Transverse colon (tissue), 4 donors: Measurements from ENCODE around the gene RAPGEF4. TPM values are rescaled to one million over a fixed set of nuclear protein-coding genes. Genes with fewer than 3 reads are reported as not detected.

Experiments
- DNase-seq: peaks from one replicate; pipeline ENCODE4 v3.0.0-alpha.2; 2019
- H3K27ac ChIP-seq, 4 donors: fragments of 200-600 bp; sonication (generic); 2 replicates each; pipeline ENCODE4 v1.5.1; 2016 to 2018; ENCODE audit warnings: inconsistent platforms in 4 of 4
- H3K27me3 ChIP-seq: fragments of 200-600 bp; sonication (generic); 2 replicates; pipeline ENCODE4 v1.5.1; 2017; ENCODE audit warnings: inconsistent platforms
- H3K36me3 ChIP-seq, 4 donors: fragments of 200-600 bp; sonication (generic); 2 replicates each; pipeline ENCODE4 v1.5.1; 2017 to 2019; ENCODE audit warnings: inconsistent platforms in 4 of 4
- H3K4me1 ChIP-seq, 4 donors: fragments of 200-600 bp; sonication (generic); 2 replicates each; pipeline ENCODE4 v1.5.1; 2017 to 2020; ENCODE audit warnings: inconsistent platforms in 4 of 4
- H3K4me3 ChIP-seq, 4 donors: fragments of 200-600 bp; sonication (generic); 1 replicate in 1 of 4; 2 replicates in 3 of 4; pipeline versions ENCODE4 v1.5.1 to v1.6.1; 2017 to 2019; ENCODE audit warnings: inconsistent platforms in 4 of 4
- H3K9me3 ChIP-seq, 2 donors: fragments of 200-600 bp; sonication (generic); 2 replicates each; pipeline ENCODE4 v1.5.1; 2017 to 2019; ENCODE audit warnings: inconsistent platforms in 2 of 2
- EP300 ChIP-seq: sonication (generic); formaldehyde crosslinking; IDR thresholded peaks from one replicate; pipeline ENCODE4 v1.6.1; 2017; ENCODE audit warnings: antibody characterized with exemption, low read depth
- POLR2A ChIP-seq: fragments of 450-650 bp; IDR thresholded peaks from one replicate; pipeline ENCODE4 v1.6.1; 2016; ENCODE audit warnings: antibody characterized with exemption, mild to moderate bottlenecking, moderate library complexity
- POLR2AphosphoS5 ChIP-seq, 3 donors: sonication (generic); formaldehyde crosslinking; IDR thresholded peaks; one replicate each; pipeline ENCODE4 v1.6.1; 2016; ENCODE audit warnings: antibody characterized with exemption in 3 of 3
- WGBS, 2 donors: methylation state at CpG; one replicate each; pipeline ENCODE4 v1.1.5; 2018; ENCODE audit warnings: low coverage in 1 of 2; 5-methylcytosine and 5-hydroxymethylcytosine counted together
- in situ Hi-C, 4 donors: fragments of 200-750 bp; cut with MboI; loops; one replicate each; pipeline versions ENCODE4 v1.15.0 to v1.15.1; 2017; ENCODE audit warnings: low sequenced_read_pairs in 3 of 4, low pct_ligation_motif_present in 1 of 4, low pct_unique_long_range_greater_than_20kb in 1 of 4
- intact Hi-C: fragments of 100-400 bp; cut with DNase I; formaldehyde crosslinking; loops from one replicate; pipeline ENCODE4 v1.15.1; 2023; ENCODE audit warnings: low total_unique reads
- total RNA-seq, 4 donors: library from RNA; depleted of rRNA; stranded (reverse); fragments of >200 nt; gene quantifications; one replicate each; pipeline ENCODE4 v1.1.0, GENCODE V29; 2016
- TF ChIP-seq, protein P1 (sequence below), 5 experiments: fragments of 200-600 bp in 3 of 5; fragments of 450-650 bp in 2 of 5; sonication (generic) in 3 of 5; IDR thresholded peaks; 1 replicate in 2 of 5; 2 replicates in 3 of 5; pipeline ENCODE4 v1.5.1; 2016 to 2017; ENCODE audit warnings: antibody characterized with exemption in 5 of 5, inconsistent platforms in 3 of 5, mild to moderate bottlenecking in 2 of 5, moderate library complexity in 1 of 5

The RAPGEF4 gene
- total RNA-seq, 4 donors from 2014 or later = 1.4 to 12.3 (median 2.2) TPM; not detected in 1

GRCh38 chr2:172749388-172749787, 13.7 kb downstream of the RAPGEF4 start:
- intact Hi-C loops = no loop called here
- Histone ChIP-seq H3K36me3 (no peaks in the 10 kb centered on the region), H3K27ac (no peak overlapping the region), H3K9me3 (no peaks in the 10 kb centered on the region), H3K4me3 (no peak overlapping the region), H3K4me1 (no peaks in the 10 kb centered on the region), H3K27me3 (no peaks in the 10 kb centered on the region)
- TF ChIP-seq POLR2AphosphoS5 (IDR thresholded peaks at IDR 0.05) (no peak), EP300 (no peak), POLR2A (no peak)
- TF ChIP-seq, protein P1, sequence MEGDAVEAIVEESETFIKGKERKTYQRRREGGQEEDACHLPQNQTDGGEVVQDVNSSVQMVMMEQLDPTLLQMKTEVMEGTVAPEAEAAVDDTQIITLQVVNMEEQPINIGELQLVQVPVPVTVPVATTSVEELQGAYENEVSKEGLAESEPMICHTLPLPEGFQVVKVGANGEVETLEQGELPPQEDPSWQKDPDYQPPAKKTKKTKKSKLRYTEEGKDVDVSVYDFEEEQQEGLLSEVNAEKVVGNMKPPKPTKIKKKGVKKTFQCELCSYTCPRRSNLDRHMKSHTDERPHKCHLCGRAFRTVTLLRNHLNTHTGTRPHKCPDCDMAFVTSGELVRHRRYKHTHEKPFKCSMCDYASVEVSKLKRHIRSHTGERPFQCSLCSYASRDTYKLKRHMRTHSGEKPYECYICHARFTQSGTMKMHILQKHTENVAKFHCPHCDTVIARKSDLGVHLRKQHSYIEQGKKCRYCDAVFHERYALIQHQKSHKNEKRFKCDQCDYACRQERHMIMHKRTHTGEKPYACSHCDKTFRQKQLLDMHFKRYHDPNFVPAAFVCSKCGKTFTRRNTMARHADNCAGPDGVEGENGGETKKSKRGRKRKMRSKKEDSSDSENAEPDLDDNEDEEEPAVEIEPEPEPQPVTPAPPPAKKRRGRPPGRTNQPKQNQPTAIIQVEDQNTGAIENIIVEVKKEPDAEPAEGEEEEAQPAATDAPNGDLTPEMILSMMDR (IDR thresholded peaks at IDR 0.05) = no peak
- WGBS, 2 donors = 69 to 90% methylated on average over 3 to 6 of the region's 6 CpGs
- DNase-seq = no peak
- in situ Hi-C loops = no loop called here

GRCh38 chr2:172751564-172751963, 15.9 kb downstream of the RAPGEF4 start:
- in situ Hi-C loops = no loop called here
- DNase-seq = no peak
- TF ChIP-seq, protein P1 (IDR thresholded peaks at IDR 0.05) = no peak
- TF ChIP-seq POLR2AphosphoS5 (IDR thresholded peaks at IDR 0.05) = no peak
- TF ChIP-seq POLR2A = no peak
- TF ChIP-seq EP300 = no peak
- Histone ChIP-seq H3K36me3 (no peaks in the 10 kb centered on the region), H3K9me3 (no peaks in the 10 kb centered on the region), H3K4me3 (no peak overlapping the region), H3K27me3 (no peaks in the 10 kb centered on the region), H3K27ac (no peak overlapping the region), H3K4me1 (no peaks in the 10 kb centered on the region)
- intact Hi-C loops = no loop called here
- 38 to 40% methylated on average over 2 of the region's 2 CpGs for WGBS, 2 donors

DNA sequence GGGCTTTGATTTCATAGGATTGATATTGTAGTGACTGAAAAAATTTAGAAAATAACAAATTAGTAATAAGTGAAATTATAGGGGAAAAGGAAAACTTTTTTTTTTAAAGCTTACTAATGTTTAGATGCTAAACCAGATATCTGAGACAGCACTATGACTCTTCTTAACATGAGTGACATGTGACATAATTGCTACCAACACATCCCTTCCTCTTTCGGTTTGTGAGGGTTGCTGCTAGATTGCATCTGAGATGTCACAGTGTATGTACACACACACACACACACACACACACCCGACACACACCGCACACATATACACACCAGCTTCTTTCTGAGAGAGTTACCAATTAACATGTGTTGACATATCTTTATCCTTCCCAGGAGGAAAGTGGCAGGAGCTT, 18.0 kb downstream of the RAPGEF4 start:
- Histone ChIP-seq H3K27me3 (no peaks in the 10 kb centered on the region), H3K4me1 (no peaks in the 10 kb centered on the region), H3K27ac (no peak overlapping the region), H3K36me3 (no peaks in the 10 kb centered on the region), H3K9me3 (no peaks in the 10 kb centered on the region), H3K4me3 (no peak overlapping the region)
- TF ChIP-seq POLR2AphosphoS5 (IDR thresholded peaks at IDR 0.05) (no peak), POLR2A (no peak), EP300 (no peak)
- TF ChIP-seq, protein P1 (IDR thresholded peaks at IDR 0.05) = no peak
- intact Hi-C loops (no loop called here), in situ Hi-C loops (no loop called here)
- 48 to 59% methylated on average over 2 to 3 of the region's 3 CpGs for WGBS, 2 donors
- no peak for DNase-seq

DNA sequence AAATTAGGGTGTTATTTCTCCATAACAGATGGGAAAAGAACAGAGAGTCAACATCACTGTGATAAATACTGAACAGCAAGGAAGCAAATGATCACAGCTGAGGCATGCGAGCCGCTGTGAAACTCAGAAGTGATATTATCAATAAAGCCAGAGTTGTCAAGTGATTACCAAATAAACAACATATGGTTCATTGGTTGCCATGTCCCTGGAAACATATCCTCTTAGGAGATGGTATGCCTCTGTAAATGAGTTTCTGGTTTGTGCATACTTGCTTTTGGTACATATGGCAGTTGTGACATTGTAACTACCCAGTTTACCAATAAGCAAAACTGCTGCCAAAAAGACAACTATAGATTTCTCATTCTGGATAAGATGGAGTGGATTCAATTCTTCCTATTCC, 23.8 kb downstream of the RAPGEF4 start:
- no peak for DNase-seq
- intact Hi-C loops = no loop called here
- H3K4me1 ChIP-seq = no peaks in the 10 kb centered on the region
- in situ Hi-C loops = no loop called here
- H3K27ac ChIP-seq = no peak overlapping the region
- H3K36me3 ChIP-seq = no peaks in the 10 kb centered on the region
- no peaks in the 10 kb centered on the region for H3K27me3 ChIP-seq
- no peak overlapping the region for H3K4me3 ChIP-seq
- TF ChIP-seq, protein P1 (IDR thresholded peaks at IDR 0.05) = no peak
- TF ChIP-seq POLR2A (no peak), POLR2AphosphoS5 (IDR thresholded peaks at IDR 0.05) (no peak), EP300 (no peak)
- H3K9me3 ChIP-seq = peaks cover 0 to 9% of the 10 kb centered on the region in 2 donors
- WGBS, 2 donors = 79 to 89% methylated on average over 2 of the region's 2 CpGs
